ENCODE data around the gene LRRC4. TPM values are rescaled to one million over a fixed set of nuclear protein-coding genes. Genes with fewer than 3 reads are reported as not detected.

Gene LRRC4
- total and polyA plus RNA-seq, 8 donors, result 5.7 to 24.4 (median 13.8) TPM

DNA sequence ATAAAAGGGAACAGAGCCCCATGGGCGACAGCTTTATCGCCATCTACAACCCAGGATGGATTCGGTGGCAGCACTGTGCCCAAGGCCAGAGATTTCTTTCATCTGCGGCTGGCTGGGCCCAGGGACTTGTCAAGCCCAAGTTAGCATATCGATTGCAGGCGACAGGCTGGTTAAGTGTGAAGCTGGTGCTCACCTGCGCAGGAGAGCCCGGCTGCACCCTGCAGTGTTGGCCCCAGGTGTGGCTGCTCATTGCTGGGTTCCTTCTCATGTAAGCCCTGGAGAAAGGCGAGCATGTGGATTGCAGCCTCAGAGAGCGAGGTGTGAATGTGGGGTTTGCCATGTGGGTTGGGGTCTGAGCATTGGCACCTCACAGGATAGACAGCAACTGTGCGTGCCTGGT lies 40.6 kb upstream of the LRRC4 start:
- peaks cover 0 to 37% of the 10 kb centered on the region in 2 donors for H3K36me3 ChIP-seq
- no peaks in the 10 kb centered on the region for H3K27me3 ChIP-seq
- intact Hi-C loops (cut with DNase I), result no loop called here
- no peaks in the 10 kb centered on the region for H3K4me1 ChIP-seq
- H3K27ac ChIP-seq, result no peak overlapping the region
- no peak for ATAC-seq
- TF ChIP-seq, protein P1, sequence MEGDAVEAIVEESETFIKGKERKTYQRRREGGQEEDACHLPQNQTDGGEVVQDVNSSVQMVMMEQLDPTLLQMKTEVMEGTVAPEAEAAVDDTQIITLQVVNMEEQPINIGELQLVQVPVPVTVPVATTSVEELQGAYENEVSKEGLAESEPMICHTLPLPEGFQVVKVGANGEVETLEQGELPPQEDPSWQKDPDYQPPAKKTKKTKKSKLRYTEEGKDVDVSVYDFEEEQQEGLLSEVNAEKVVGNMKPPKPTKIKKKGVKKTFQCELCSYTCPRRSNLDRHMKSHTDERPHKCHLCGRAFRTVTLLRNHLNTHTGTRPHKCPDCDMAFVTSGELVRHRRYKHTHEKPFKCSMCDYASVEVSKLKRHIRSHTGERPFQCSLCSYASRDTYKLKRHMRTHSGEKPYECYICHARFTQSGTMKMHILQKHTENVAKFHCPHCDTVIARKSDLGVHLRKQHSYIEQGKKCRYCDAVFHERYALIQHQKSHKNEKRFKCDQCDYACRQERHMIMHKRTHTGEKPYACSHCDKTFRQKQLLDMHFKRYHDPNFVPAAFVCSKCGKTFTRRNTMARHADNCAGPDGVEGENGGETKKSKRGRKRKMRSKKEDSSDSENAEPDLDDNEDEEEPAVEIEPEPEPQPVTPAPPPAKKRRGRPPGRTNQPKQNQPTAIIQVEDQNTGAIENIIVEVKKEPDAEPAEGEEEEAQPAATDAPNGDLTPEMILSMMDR (IDR thresholded peaks at IDR 0.05), result no peak
- DNase-seq, result no peak
- no peak overlapping the region for H3K4me3 ChIP-seq
- H3K9me3 ChIP-seq, result no peaks in the 10 kb centered on the region

DNA sequence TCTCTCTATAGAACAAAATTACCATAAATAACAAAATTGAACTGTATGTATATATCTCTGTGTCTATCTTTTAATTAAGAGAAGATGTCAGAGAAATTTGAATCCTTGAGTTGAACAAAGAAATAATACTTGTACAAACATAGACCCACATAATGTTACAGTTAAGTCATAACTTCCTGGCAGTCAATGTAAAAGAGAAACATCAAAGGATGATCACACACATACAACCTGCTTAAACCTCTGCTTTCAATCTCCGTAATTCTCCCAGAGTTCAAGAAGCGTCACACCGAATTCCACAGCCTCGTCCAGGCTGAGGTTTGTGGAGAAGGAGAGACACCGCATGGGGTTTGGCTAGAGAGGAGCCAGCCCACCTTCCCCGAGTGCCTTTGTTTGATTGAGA lies 40.1 kb upstream of the LRRC4 start:
- Histone ChIP-seq H3K36me3 (peaks cover 0 to 32% of the 10 kb centered on the region in 2 donors), H3K4me3 (no peak overlapping the region), H3K4me1 (no peaks in the 10 kb centered on the region), H3K9me3 (no peaks in the 10 kb centered on the region), H3K27ac (no peak overlapping the region), H3K27me3 (no peaks in the 10 kb centered on the region)
- no peak for DNase-seq
- TF ChIP-seq, protein P1 (IDR thresholded peaks at IDR 0.05), result no peak
- intact Hi-C loops (cut with DNase I), result no loop called here
- ATAC-seq, result no peak

DNA sequence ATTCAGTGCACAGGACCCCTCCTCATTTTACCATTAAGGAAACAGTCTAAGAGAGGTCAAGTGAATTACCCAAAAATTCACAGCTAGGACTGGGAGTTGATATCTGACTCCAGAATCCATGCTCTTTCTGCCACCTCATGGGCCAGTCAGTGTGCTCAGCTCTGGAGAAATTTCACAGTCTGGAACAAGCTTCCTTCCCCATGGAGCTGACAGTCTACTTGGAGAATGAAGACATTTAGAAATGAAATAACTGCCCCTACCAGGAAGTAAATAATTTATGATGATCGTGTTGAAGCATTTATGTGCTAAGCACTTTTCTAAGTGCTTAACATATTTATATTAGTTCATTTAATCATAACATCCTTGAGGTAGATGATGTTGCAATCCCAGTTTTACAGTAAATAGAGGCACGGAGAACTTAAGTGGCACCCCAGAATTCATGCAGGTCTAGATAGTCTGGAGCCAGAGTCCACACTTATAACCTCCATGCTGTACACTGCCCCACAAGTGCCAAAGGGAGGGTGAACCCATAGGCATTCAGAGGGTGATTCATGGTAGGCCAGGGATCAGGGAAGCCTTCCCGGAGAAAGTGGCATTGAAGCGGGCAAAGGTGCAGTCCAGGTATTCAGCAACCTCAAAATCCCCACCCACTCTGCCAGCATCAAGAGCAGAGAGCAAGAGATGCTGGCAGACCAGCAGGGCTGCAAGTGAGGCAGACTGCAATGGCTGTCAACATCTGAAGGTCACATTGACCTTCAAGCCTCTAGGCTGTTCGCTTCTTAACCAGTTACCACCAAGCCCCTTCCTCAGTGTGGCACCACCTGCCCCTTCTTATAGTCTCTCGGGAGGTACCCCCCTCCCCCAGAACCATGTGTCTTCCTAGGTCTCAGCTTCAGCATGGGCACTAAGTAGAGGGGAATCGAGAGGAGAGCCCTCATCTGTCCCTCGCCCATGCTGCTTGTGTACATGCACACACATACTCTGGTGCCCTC lies 38.4 kb upstream of the LRRC4 start:
- TF ChIP-seq, protein P1 (IDR thresholded peaks at IDR 0.05), result no peak
- Histone ChIP-seq H3K4me3 (no peak overlapping the region), H3K27ac (no peak overlapping the region), H3K36me3 (peaks cover 0 to 15% of the 10 kb centered on the region in 2 donors), H3K4me1 (no peaks in the 10 kb centered on the region), H3K27me3 (no peaks in the 10 kb centered on the region), H3K9me3 (no peaks in the 10 kb centered on the region)
- DNase-seq (no peak), ATAC-seq (peak; percentile 86)
- intact Hi-C loops (cut with DNase I), result no loop called here

DNA sequence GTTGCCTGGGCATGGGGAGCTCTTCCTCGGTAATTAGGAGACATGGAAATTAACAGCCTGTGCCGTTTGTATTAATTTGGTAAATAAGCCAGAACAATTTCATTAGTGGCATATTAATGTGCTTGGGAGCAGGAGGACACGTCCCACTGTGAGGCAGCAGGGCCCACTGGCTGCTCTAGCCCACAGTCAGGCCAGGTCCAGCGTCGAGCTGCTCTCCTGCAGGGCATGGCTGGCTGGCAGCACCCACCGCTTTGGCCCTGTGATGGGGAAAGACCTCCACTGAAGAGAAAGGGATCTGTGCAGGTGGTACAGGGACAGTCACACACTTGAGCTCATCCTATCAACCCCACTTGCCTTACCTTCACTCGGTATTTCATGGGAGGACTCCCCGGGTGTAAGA lies 37.5 kb upstream of the LRRC4 start:
- Histone ChIP-seq H3K4me3 (no peak overlapping the region), H3K4me1 (no peaks in the 10 kb centered on the region), H3K27ac (no peak overlapping the region), H3K36me3 (peaks cover 0 to 8% of the 10 kb centered on the region in 2 donors), H3K27me3 (no peaks in the 10 kb centered on the region), H3K9me3 (no peaks in the 10 kb centered on the region)
- no peak for DNase-seq
- TF ChIP-seq, protein P1 (IDR thresholded peaks at IDR 0.05), result no peak
- intact Hi-C loops (cut with DNase I), result no loop called here
- ATAC-seq, result no peak

DNA sequence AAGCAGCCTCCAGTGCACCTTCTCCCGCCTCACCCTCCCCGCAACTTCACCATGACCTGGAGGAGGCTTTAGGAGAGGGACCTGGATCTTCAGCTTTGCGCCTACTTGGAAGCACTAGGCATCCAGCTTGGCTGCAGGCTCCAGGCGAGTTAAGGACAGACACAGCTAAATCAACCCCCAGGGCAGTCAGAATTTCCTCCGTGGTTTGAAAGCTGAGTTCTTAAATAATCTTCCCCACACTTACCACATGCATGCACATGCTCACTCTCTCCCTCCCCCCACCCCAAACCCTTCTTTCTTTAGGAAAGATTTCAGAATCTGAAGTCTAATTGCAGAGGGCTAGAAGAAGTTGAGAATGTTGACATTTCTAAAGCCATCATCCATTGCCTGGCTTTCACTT lies 36.7 kb upstream of the LRRC4 start:
- intact Hi-C loops (cut with DNase I), result no loop called here
- Histone ChIP-seq H3K4me1 (no peaks in the 10 kb centered on the region), H3K9me3 (no peaks in the 10 kb centered on the region), H3K4me3 (no peak overlapping the region), H3K36me3 (peaks cover 0 to 5% of the 10 kb centered on the region in 2 donors), H3K27me3 (no peaks in the 10 kb centered on the region), H3K27ac (no peak overlapping the region)
- TF ChIP-seq, protein P1 (IDR thresholded peaks at IDR 0.05), result no peak
- DNase-seq (no peak), ATAC-seq (no peak)
